Body of pancreas (tissue), 4 donors: ENCODE measurements around the gene ALLC.

Experiments used
- CTCF ChIP-seq, 7 experiments: fragments of 450-650 bp in 4 of 7; fragments of 200-600 bp in 3 of 7; sonication (generic) in 3 of 7; IDR thresholded peaks; one replicate each; pipeline ENCODE4 v1.5.1; 2016 to 2019; ENCODE audit warnings: antibody characterized with exemption in 7 of 7
- POLR2A ChIP-seq, 3 donors: fragments of 450-650 bp; IDR thresholded peaks; one replicate each; pipeline ENCODE4 v1.6.1; 2016; ENCODE audit warnings: antibody characterized with exemption in 3 of 3, mild to moderate bottlenecking in 2 of 3

DNA sequence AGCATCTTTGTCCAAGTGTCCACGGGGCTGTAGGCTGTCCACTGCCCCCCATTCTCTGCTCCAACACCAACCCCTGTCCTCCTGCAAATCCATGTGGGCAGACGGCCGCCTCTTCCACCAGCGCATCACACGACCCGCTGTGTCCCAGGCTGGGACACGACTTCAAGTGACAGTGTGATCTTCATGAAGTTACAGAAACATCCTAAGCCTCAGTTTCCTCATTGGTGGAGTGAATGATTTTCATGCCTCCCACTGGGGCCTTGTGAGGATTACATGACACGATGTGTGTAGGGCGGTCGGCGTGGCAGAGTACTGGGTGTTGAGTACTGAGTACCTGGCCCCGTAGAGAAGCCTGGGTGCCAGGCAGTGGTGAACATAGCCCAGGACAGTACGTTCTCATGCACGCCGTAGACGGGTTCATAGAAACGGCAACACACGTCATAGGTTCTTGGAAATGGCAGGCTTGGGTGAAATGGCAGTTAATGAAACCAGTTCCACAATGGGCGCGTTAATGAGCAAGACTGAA lies 9.3 kb upstream of the ALLC start:
- TF ChIP-seq POLR2A (IDR thresholded peaks at IDR 0.05) (no peak), CTCF (IDR thresholded peaks at IDR 0.05) (no peak)
